Sigmoid colon (tissue), 7 donors: ENCODE measurements around the gene RBM12. TPM values are rescaled to one million over a fixed set of nuclear protein-coding genes. Genes with fewer than 3 reads are reported as not detected.
A peak's percentile ranks its signal among the peaks of the same experiment; 100 is the strongest.

Source experiments
- DNase-seq: peaks from one replicate; pipeline ENCODE4 v3.0.0-alpha.2; 2019
- H3K27ac ChIP-seq, 4 donors: fragments of 200-600 bp; sonication (generic); one replicate each; pipeline ENCODE4 v1.5.1; 2016 to 2019; ENCODE audit warnings: mild to moderate bottlenecking in 1 of 4
- H3K27me3 ChIP-seq, 3 donors: fragments of 200-600 bp; sonication (generic); one replicate each; pipeline ENCODE4 v1.5.1; 2019; ENCODE audit warnings: mild to moderate bottlenecking in 1 of 3
- H3K36me3 ChIP-seq, 4 donors: fragments of 200-600 bp; sonication (generic); one replicate each; pipeline ENCODE4 v1.5.1; 2016 to 2019
- H3K4me1 ChIP-seq, 4 donors: fragments of 200-600 bp; sonication (generic); one replicate each; pipeline ENCODE4 v1.5.1; 2017 to 2019
- H3K4me3 ChIP-seq, 4 donors: fragments of 200-600 bp; sonication (generic); one replicate each; pipeline ENCODE4 v1.5.1; 2017 to 2019; ENCODE audit warnings: mild to moderate bottlenecking in 2 of 4, moderate library complexity in 1 of 4
- H3K9me3 ChIP-seq, 4 donors: fragments of 200-600 bp in 3 of 4; sonication (generic) in 3 of 4; one replicate each; pipeline versions ENCODE4 v1.5.1 to v1.6.1; 2013 to 2019
- EP300 ChIP-seq, 4 donors: sonication (generic); formaldehyde crosslinking; IDR thresholded peaks; one replicate each; pipeline ENCODE4 v1.6.1; 2017; ENCODE audit warnings: antibody characterized with exemption in 4 of 4
- POLR2A ChIP-seq, 2 donors: fragments of 450-650 bp; IDR thresholded peaks; one replicate each; pipeline ENCODE4 v1.6.1; 2016; ENCODE audit warnings: antibody characterized with exemption in 2 of 2, mild to moderate bottlenecking in 2 of 2, moderate library complexity in 2 of 2
- POLR2AphosphoS5 ChIP-seq, 4 donors: sonication (generic); formaldehyde crosslinking; IDR thresholded peaks; one replicate each; pipeline ENCODE4 v1.6.1; 2017; ENCODE audit warnings: antibody characterized with exemption in 4 of 4
- WGBS, 2 donors: extraction: QIAGEN DNeasy Blood & Tissue Kit; methylation state at CpG; one replicate each; pipeline ENCODE4 v1.1.7; 2013; 5-methylcytosine and 5-hydroxymethylcytosine counted together
- intact Hi-C: fragments of 100-400 bp; cut with DNase I; formaldehyde crosslinking; loops from one replicate; pipeline ENCODE4 v1.15.1; 2023
- polyA plus RNA-seq, 3 donors: library from polyadenylated mRNA; stranded (reverse); fragments of 200-250 nt; gene quantifications; one replicate each; pipeline ENCODE4 v1.2.3, GENCODE V29; 2013
- total RNA-seq, 4 donors: library from RNA; depleted of rRNA; stranded (reverse); fragments of >200 nt; gene quantifications; one replicate each; pipeline ENCODE4 v1.1.0, GENCODE V29; 2016
- TF ChIP-seq, protein P1 (sequence below), 4 experiments: fragments of 450-650 bp in 3 of 4; fragments of 200-600 bp in 1 of 4; IDR thresholded peaks; one replicate each; pipeline ENCODE4 v1.5.1; 2016 to 2019; ENCODE audit warnings: antibody characterized with exemption in 4 of 4, mild to moderate bottlenecking in 3 of 4, moderate library complexity in 2 of 4
- donor health status: healthy with polysubstance abuse.
- donor health status: Bipolar disorder and iron deficiency.
- donor health status: healthy.

RBM12 gene
- total and polyA plus RNA-seq, 7 donors: 10.2 to 26.4 (median 24.6) TPM

DNA sequence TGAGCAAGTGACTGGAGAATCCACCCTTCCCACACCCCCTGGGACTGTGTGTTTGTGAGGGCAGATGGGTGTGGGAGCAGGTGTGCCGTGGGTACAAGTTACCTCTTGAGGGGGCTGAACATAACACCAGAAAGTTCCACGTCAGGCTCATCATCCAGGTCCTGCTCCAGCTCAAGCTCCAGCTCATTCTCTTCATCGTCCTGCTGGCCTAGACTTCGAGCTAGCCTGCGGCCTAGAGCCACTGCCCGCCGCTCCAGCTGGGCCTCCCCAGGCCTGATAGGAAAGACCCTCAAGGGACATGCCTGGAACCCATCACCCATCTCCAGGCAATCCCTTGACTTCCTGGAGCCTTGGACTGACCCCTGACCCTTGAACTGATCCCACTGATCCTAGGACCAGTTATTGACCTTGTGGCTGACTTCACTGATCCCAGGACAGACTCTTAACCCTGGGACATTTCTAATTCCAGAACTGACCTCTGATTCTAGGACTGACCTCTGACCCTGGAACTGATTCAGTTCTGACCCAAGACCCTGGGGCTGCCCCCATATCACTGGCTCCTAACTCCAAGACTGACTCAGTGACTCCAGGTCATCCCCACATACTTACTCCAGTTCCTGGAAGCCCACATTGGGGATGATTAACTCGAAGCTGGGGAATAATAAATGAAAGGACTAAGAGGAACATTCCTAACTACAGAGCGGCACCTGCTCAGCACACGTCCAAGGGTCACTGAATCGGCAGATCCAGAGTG is 60.8 kb downstream of the RBM12 start:
- 72 to 86% methylated on average over 11 of the region's 11 CpGs for WGBS, 2 donors
- H3K27ac ChIP-seq: no peak overlapping the region
- no peaks in the 10 kb centered on the region for H3K36me3 ChIP-seq
- TF ChIP-seq POLR2AphosphoS5 (IDR thresholded peaks at IDR 0.05) (no peak), POLR2A (IDR thresholded peaks at IDR 0.05) (no peak), EP300 (IDR thresholded peaks at IDR 0.05) (no peak)
- TF ChIP-seq, protein P1, sequence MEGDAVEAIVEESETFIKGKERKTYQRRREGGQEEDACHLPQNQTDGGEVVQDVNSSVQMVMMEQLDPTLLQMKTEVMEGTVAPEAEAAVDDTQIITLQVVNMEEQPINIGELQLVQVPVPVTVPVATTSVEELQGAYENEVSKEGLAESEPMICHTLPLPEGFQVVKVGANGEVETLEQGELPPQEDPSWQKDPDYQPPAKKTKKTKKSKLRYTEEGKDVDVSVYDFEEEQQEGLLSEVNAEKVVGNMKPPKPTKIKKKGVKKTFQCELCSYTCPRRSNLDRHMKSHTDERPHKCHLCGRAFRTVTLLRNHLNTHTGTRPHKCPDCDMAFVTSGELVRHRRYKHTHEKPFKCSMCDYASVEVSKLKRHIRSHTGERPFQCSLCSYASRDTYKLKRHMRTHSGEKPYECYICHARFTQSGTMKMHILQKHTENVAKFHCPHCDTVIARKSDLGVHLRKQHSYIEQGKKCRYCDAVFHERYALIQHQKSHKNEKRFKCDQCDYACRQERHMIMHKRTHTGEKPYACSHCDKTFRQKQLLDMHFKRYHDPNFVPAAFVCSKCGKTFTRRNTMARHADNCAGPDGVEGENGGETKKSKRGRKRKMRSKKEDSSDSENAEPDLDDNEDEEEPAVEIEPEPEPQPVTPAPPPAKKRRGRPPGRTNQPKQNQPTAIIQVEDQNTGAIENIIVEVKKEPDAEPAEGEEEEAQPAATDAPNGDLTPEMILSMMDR (IDR thresholded peaks at IDR 0.05): no peak
- peaks cover 0 to 27% (median 5%) of the 10 kb centered on the region in 3 donors for H3K27me3 ChIP-seq
- peaks cover 0 to 19% (median 19%) of the 10 kb centered on the region in 4 donors for H3K4me1 ChIP-seq
- DNase-seq: peak; percentile 44
- H3K4me3 ChIP-seq: no peak overlapping the region
- H3K9me3 ChIP-seq: no peaks in the 10 kb centered on the region
- intact Hi-C loops: loop anchor here (5.0 kb wide), 2 partner anchors 133 to 278 kb away; no protein-coding TSS in a partner anchor

DNA sequence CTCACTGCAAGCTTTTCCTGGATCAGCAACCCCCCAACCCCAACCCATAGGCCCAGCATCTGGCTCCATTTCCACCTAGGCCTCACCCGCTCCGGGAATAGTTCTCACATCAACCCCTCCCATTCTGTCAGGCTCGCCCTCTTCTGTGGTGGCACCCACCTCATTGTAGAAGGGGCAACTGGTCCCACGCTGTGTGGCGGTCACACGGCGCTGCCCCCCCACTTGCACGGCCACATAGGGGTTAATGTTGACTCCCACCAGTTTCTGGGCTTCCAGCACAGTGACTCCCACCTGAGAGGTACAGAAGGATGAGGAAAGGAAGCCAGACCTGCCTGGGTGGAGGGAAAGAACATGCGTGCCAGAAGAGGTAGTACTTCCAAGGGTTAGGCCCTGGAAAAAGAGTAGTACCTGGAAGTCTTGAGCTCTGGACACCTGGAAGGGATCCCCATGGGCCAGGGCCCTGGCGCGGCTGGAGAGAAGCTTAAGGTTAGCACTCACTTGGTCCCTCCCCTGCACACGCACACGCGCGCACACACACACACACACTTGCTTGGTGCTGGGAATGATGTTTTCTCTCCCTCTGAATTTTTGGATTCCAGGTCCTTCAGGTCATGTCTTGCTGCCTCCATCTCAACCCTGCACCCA is 61.7 kb downstream of the RBM12 start:
- intact Hi-C loops: loop anchor here (5.0 kb wide), 2 partner anchors 134 to 279 kb away; no protein-coding TSS in a partner anchor
- DNase-seq: peak; percentile 50
- 93 to 94% methylated on average over 15 of the region's 15 CpGs for WGBS, 2 donors

GRCh38 chr20:35601990-35602389 is 62.7 kb downstream of the RBM12 start:
- H3K9me3 ChIP-seq: no peaks in the 10 kb centered on the region
- peaks cover 0 to 29% (median 5%) of the 10 kb centered on the region in 3 donors for H3K27me3 ChIP-seq
- 36 to 45% methylated on average over 30 of the region's 30 CpGs for WGBS, 2 donors
- peaks cover 0 to 19% (median 19%) of the 10 kb centered on the region in 4 donors for H3K4me1 ChIP-seq
- DNase-seq: peak; percentile 65
- intact Hi-C loops: loop anchor here (1.0 to 5.0 kb wide), 4 partner anchors 62 to 280 kb away; partner anchors contain the start of genes CPNE1, NFS1, RBM12 and ROMO1
- no peaks in the 10 kb centered on the region for H3K36me3 ChIP-seq
- H3K4me3 ChIP-seq: peak overlapping the region; percentile 26 to 59 (median 50)
- TF ChIP-seq POLR2A (IDR thresholded peaks at IDR 0.05) (no peak), EP300 (IDR thresholded peaks at IDR 0.05) (no peak), POLR2AphosphoS5 (IDR thresholded peaks at IDR 0.05) (no peak)
- TF ChIP-seq, protein P1 (IDR thresholded peaks at IDR 0.05): no peak
- H3K27ac ChIP-seq: peak overlapping the region in 2 of 4 donors; percentile 47 to 62

More for the DNA sequence above, 61.7 kb downstream of the RBM12 start:
- Histone ChIP-seq H3K27me3 (peaks cover 0 to 29% (median 5%) of the 10 kb centered on the region in 3 donors), H3K36me3 (no peaks in the 10 kb centered on the region), H3K4me3 (no peak overlapping the region), H3K4me1 (peaks cover 0 to 19% (median 19%) of the 10 kb centered on the region in 4 donors), H3K9me3 (no peaks in the 10 kb centered on the region), H3K27ac (no peak overlapping the region)
- TF ChIP-seq POLR2A (IDR thresholded peaks at IDR 0.05) (no peak), EP300 (IDR thresholded peaks at IDR 0.05) (no peak), POLR2AphosphoS5 (IDR thresholded peaks at IDR 0.05) (no peak)
- TF ChIP-seq, protein P1 (IDR thresholded peaks at IDR 0.05): no peak

DNA sequence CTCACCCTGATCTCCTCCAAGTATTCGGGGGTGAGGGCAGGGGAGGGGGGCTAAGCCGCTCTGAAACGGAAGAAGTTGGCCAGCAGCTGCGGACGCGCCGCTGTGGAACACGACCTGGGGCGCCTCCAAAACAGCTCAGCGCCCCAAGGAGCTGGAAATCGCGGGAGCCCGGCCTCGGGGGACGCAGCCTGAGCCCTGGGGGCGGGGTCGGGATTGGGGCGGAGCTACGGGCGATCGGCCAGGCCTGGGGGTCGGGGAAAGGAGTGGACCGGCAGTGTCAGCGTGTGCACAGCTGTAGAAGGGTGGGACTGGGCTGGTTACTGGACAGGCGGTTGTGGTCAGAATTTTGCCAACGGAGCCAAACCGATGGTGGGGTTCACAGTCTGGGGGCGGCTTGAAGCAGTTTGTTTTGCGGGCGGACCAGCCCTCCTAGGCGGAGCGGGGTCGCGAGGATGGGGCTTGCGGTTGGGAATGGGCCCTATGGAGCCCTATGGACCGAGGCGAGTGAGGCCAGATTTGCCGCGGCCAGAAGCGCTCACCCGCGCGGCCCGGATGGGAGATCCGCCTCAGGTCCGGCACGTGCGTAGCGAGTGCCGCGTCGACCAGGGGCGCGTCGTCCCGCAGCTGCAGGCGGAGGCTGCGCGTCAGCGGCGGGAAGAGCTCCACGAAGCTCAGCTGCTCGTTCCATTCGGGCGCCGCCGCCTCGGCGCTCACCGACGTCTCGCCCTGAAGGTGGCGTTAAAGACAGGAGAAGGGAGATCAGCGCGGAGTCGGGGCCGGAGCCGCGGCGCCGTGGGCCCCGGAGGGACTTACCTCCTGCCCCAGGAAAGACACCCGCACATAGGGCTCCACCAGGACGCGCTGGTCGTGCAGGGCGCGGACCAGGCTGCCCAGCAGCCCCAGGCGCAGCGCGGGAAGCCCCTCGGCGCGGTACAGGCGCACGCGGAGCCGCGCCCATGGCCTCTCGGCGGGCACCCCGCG is 63.4 kb downstream of the RBM12 start:
- Histone ChIP-seq H3K4me3 (peak overlapping the region; percentile 26 to 59 (median 50)), H3K36me3 (no peaks in the 10 kb centered on the region), H3K27ac (peak overlapping the region in 2 of 4 donors; percentile 47 to 62), H3K9me3 (no peaks in the 10 kb centered on the region), H3K4me1 (peaks cover 0 to 19% (median 19%) of the 10 kb centered on the region in 4 donors), H3K27me3 (peaks cover 0 to 29% (median 5%) of the 10 kb centered on the region in 3 donors)
- intact Hi-C loops: loop anchor here (1.0 to 5.0 kb wide), 4 partner anchors 63 to 281 kb away; partner anchors contain the start of genes CPNE1, NFS1, RBM12 and ROMO1
- peak in 2 of 4 donors; percentile 43 to 56 for TF ChIP-seq POLR2AphosphoS5 (IDR thresholded peaks at IDR 0.05)
- TF ChIP-seq EP300 (IDR thresholded peaks at IDR 0.05): no peak
- TF ChIP-seq, protein P1 (IDR thresholded peaks at IDR 0.05): peak; percentile 15 to 33 (median 26)
- DNase-seq: peak; percentile 91
- WGBS, 2 donors: 1 to 2% methylated on average over 103 of the region's 103 CpGs
